Raji (cell line): ENCODE measurements around the gene TPCN1.

Experiments used
- POLR2A ChIP-seq: IDR thresholded peaks from 2 replicates; pipeline ENCODE4 v1.6.1; 2011; ENCODE audit warnings: low read depth, low read length, control low read depth; ENCODE audit not compliant: insufficient read depth

Gene TPCN1

DNA sequence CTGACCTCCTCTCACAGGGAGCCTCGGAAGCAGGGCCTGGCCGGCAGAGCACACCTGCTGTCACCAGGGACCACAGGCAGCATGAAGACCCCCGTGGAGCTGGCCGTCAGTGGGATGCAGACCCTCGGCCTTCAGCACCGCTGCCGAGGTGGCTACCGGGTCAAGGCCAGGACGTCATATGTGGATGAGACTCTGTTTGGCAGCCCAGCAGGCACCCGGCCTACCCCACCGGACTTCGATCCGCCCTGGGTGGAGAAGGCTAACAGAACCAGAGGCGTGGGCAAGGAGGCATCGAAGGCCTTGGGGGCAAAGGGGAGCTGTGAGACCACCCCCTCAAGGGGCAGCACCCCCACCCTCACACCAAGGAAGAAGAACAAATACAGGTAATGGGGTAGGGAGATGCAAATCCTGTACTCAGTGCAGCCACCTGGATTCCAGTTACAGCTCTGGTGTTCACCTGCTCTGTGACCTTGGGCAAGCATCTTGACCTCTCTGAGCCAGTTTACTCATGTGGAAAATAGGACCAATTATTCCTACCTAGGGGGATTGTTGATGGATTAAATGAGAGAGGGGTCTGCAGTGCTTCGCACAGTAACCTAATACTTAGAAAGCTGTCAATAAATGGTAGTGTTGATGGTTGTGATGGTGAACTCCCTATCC lies 34.5 kb upstream of the TPCN1 start:
- no peak for TF ChIP-seq POLR2A

DNA sequence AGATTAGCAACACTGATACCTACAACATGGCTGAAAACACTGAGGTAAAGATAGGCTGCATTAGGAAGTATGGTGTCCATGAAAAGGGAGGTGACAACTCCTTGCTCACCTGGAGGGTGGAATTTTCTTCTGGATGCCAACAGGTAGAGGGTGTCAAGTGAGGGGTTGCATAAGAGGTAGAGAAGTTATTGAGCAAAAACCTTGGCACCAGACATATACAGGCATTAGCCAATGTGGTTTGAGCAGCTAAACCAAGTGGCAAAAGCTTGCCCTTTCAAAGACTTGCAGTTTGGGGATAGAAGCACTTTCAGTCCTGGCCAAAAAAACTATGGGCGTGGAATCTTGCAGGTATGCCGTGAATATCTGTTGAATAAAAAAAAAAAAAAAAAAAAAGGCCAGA lies 31.9 kb upstream of the TPCN1 start:
- no peak for TF ChIP-seq POLR2A

DNA sequence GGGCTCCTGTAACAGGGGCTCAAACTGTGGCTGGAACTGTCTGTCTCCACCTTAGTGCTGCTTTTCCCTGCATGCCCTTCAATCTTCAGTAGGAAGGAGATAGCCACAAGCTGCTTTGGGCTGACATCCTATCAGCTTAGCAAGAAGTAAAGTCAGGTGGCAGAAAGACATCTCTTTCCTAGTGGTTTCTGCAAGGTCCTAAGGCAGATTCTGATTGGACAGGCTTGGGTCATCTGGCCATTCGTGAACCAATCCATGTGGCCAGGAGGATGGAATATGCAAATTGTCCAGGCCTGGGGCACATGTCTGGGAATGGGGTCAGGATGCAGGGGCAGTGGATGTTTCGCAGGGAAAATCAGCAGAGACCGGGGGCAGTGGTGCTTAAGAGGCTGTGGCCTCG lies 30.5 kb upstream of the TPCN1 start:
- no peak for TF ChIP-seq POLR2A

- no peak for TF ChIP-seq POLR2A
These were observed 30.0 kb upstream of the TPCN1 start for GRCh38 chr12:113191227-113191626.

DNA sequence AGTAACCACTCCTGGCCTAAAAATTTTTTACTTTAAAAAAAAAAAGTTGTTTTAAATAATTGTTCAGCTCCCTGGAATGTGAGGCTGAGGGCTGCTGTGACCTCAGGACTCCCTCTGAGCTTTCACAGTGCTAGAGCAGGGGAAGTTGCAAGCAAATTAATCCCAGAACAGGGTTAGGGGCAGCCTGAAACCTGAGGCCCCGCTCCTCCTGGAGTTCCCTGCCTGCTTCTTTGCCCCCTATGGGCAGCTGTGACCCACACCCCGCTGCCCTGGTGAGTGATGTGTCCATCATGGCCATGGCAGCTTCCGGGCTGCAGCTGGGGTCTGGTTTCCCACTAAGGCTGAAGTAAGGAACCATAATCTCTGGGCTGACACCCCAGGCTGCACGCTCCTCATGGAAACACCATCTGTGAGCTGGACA lies 26.3 kb upstream of the TPCN1 start:
- TF ChIP-seq POLR2A = no peak

GRCh38 chr12:113195598-113195997 lies 25.7 kb upstream of the TPCN1 start:
- TF ChIP-seq POLR2A = 0 out of 2 replicates have a peak, but pooled peaks have one; percentile 12

DNA sequence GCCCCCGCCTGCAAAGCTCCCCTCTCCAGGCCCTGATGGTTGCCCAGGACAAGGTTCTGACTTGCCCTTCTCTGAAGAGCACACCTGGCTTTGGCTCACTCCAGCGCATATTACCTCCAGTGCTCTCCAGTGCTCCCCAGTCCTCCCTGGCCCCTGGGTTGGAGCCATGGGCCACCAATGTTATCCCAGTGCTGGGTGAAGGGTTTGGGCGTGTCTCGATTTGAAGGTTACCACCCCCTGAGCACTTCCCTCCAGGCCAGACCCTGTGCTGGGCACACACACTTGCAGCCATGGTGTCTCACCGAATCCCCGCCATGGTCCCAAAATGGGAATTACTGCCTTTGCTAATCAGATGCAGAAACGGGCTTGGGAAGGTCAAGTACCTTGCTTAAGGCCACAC lies 24.7 kb upstream of the TPCN1 start:
- no peak for TF ChIP-seq POLR2A

DNA sequence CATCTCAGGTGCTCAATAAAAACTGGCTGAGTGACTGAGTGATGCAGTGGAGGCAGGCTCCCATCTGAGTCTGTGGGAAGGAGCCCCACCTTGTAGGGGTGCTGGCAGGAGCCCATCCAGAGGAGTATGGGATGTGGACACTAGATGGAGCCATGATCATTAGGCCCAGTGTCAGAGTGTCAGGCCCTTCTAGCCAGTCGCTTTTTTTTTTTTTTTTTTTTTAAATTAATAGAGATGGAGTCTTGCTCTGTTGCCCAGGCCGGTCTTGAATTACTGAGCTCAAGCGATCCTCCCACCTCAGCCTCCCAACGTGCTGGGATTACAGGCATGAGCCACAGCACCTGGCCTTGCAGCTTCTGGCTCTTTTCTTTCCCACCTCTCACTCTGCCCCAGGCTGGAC lies 24.3 kb upstream of the TPCN1 start:
- peak; percentile 33; the same call in 1 of the 2 replicates for TF ChIP-seq POLR2A

GRCh38 chr12:113197518-113198077 lies 23.7 kb upstream of the TPCN1 start:
- no peak for TF ChIP-seq POLR2A

DNA sequence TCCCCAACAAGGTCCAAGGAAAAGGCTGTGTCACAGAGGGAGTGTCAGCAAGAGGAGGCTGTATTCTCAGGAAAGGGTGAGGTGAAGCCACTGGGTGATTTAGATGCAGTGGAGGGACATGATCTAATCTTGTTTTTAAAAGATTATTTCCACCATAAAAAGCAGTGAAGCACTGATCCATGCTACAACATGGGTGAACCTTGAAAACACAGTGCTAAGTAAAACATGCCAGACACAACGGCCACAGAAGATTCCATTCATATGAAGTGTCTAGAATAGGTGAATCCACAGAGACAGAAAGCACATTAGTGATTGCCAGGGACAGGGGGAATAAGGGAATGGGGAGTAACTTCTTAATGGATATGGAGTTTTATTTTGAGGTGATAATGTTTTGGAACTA lies 23.0 kb upstream of the TPCN1 start:
- TF ChIP-seq POLR2A = no peak

DNA sequence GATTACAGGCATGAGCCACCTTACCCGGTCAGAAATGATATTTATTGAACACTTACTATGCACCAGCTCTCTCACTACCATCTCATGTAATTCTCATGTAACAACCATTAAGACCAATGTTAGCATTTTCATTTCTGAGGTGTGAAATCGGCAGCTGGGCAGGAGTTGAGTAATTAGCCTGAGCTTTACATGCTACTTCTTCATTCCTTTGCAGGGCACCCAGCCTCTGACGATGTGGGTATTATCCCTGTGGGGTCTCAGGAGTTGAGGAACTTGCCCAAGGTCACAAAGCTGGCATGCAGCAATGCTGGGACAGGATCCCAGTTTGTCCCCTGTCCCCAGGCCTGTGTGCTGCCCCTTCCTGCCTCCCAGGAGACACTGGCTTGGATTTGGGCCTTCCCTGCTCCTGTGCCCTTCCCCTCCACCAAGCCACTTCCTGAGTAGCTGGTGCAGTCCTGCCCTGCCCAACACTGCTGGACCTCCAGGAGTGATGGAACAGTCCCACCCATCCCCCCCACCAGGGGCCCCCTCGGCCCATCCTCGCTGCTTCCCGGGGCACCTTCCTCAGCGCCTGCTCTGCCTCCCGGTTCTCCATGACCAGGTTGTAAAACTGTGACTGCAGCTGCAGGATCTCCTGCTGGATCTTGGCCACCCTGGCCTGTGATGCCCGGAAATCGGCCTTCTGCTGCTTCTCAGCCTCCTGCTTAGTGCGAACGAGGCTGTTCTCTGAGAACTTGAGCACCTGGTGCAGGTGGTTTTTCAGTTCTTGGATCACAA lies 21.1 kb upstream of the TPCN1 start:
- TF ChIP-seq POLR2A = no peak

- no peak for TF ChIP-seq POLR2A
These were observed 19.8 kb upstream of the TPCN1 start for GRCh38 chr12:113201187-113202177.

DNA sequence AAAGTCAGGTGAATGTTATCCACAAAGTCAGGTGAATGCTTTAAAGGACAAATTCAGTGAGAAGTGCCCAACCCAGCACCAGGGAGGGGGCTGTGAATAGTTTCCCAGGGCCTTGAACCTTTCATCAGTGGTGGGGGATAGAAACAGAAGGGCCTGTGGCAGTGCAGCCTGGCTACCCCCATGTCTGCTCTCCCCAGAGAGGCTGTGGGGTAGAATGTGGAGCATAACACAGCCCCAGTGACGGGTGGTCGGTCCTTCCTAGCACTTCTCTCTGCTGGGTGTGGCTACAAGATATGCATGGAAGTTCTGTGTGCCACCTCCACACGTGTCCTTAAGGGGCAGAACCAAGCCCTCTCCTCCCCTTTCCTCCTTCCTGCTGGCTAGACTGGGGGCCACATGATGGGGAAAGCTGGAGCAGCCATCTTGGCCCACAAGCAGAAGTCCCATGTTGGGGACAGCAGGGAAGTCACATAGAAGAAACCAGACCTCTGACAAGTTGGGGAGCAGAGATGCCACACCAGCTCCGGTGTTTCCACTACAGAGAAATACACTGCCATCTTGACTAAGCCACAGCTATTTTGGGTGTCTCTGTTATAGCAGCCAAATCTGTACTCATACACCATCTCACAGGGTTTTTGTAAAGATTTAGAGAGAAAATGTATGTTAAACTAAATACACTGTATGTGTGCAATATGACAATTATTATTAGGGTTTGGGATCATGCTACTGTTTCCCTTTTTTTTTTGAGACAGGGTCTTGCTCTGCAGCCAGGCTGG lies 18.8 kb upstream of the TPCN1 start:
- TF ChIP-seq POLR2A = no peak

DNA sequence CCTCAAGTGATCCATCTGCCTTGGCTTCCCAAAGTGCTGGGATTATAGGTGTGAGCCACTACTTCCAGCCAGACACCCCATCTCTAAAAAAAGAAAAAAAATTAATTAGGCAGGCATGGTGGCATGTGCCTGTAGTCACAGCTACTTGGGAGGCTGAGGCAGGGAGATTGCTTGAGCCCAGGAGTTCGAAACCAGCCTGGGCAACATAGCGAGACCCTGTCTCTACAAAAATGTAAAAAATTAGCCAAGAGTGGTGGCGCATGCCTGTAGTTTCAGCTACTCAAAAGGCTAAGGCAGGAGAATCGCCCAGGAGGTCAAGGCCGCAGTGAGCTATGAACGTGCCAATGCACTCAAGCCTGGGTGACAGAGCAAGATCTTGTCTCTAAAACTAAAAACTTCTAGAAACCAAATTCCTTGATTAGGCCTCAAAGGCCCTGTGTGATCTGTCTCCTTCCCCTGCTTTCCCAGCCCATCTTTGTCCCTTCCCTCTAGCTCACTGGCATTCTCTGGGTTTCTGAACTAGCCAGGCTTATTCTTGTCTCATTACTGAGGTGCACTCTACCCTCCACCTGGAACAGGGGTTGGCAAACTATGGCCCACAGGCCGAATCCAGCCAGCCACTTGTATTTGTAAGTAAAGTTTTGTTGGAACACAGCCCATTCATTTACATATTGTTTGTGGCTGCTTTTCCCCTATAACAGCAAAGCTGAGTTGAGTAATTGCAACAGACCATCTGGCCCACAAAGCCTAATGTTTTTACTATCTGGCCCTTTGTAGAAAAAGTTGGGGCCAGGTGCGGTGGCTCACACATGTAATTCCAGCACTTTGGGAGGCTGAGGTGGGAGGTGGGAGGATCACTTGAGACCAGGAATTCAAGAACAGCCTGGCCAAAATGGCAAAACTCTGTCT lies 17.2 kb upstream of the TPCN1 start:
- peak; percentile 47; the same call in 1 of the 2 replicates for TF ChIP-seq POLR2A

DNA sequence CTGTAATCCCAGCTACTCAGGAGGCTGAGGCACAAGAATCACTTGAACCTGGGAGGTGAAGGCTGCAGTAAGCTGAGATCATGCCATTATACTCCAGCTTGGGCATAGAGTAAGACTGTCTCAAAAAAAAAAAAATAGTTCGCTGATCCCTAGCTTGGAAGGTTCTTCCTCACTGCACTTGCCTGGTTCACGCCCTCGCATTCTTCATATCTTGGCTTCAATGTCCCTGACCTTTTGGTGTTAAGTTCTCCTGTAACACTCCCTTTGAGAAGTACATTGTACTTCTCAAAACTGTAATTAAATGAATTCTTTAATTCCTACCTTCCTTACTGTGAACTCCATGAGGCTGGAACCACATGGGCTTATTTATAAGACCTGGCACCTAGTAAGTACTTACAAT lies 16.5 kb upstream of the TPCN1 start:
- TF ChIP-seq POLR2A = no peak
